NCI-H2081 (cell line): ENCODE measurements around the gene OR52A5.
"Not testable (repeated sequence)": the region's sequence is repeated elsewhere in the genome, so short reads cannot be mapped to it uniquely, and the experiment has no call there.

Experiments used
- DNase-seq, 2 experiments: peaks; one replicate each; lab custom pipeline; 2025; lab: John Stamatoyannopoulos, UW

Gene OR52A5

GRCh38 chr11:5137996-5138395, at the start of gene OR52A5:
Gene OR52A5 (minus strand): TSS chr11:5138356. CDS start chr11:5132642, 5,714 bp downstream.
- DNase-seq: no peak

- DNase-seq: no peak
These were observed 40.1 kb upstream of the OR52A5 start for GRCh38 chr11:5178046-5178837.

- no peak for DNase-seq
These were observed 36.8 kb upstream of the OR52A5 start for GRCh38 chr11:5174934-5175333.

- no peak for DNase-seq
These were observed 33.7 kb upstream of the OR52A5 start for GRCh38 chr11:5171856-5172255.

- DNase-seq: not testable (repeated sequence)
These were observed 27.7 kb upstream of the OR52A5 start for GRCh38 chr11:5165898-5166297.

GRCh38 chr11:5164807-5165206, 26.7 kb upstream of the OR52A5 start:
- DNase-seq: not testable (repeated sequence)

GRCh38 chr11:5161045-5161444, 22.9 kb upstream of the OR52A5 start:
- DNase-seq: not testable (repeated sequence)

- not testable (repeated sequence) for DNase-seq
These were observed 22.1 kb upstream of the OR52A5 start for GRCh38 chr11:5160217-5160616.

- DNase-seq: no peak
These were observed 21.6 kb upstream of the OR52A5 start for GRCh38 chr11:5159806-5160205.

- DNase-seq: no peak
These were observed 16.5 kb upstream of the OR52A5 start, which contains the start of gene OR52A1 for GRCh38 chr11:5154657-5155056. Gene OR52A1 (minus strand): TSS chr11:5154757. CDS start chr11:5152369, 2,388 bp downstream.

- no peak for DNase-seq
These were observed 15.6 kb upstream of the OR52A5 start for GRCh38 chr11:5153574-5154431.

GRCh38 chr11:5151713-5152153, 13.6 kb upstream of the OR52A5 start:
- DNase-seq: no peak

GRCh38 chr11:5144206-5144605, 6.0 kb upstream of the OR52A5 start:
- not testable (repeated sequence) for DNase-seq

GRCh38 chr11:5137014-5137413, 1.1 kb downstream of the OR52A5 start:
- DNase-seq: no peak

GRCh38 chr11:5136261-5136660, 1.9 kb downstream of the OR52A5 start:
- DNase-seq: no peak

GRCh38 chr11:5131584-5132335, 6.4 kb downstream of the OR52A5 start:
- no peak for DNase-seq

- DNase-seq: no peak
These were observed 8.7 kb downstream of the OR52A5 start for GRCh38 chr11:5129457-5129877.

GRCh38 chr11:5124891-5125620, 13.1 kb downstream of the OR52A5 start:
- no peak for DNase-seq

- DNase-seq: peak; percentile 62 to 73
These were observed 14.2 kb downstream of the OR52A5 start for GRCh38 chr11:5123802-5124521.

GRCh38 chr11:5118893-5119292, 19.3 kb downstream of the OR52A5 start:
- no peak for DNase-seq

GRCh38 chr11:5117588-5117987, 20.6 kb downstream of the OR52A5 start:
- DNase-seq: no peak
